Stimulated activated CD8-positive, alpha-beta memory T cell treated with anti-CD3 and anti-CD28 coated beads, Interleukin-4, amount 100 ng/mL, for 4 hours (primary cell): ENCODE measurements around the gene DDX41.
"Not testable (repeated sequence)": the region's sequence is repeated elsewhere in the genome, so short reads cannot be mapped to it uniquely, and the experiment has no call there.

ENCODE experiments used
- DNase-seq, 2 donors: peaks; one replicate each; pipeline ENCODE4 v3.0.0-alpha.2; 2020; ENCODE audit warnings: low read depth in 2 of 2, low spot score in 1 of 2

The DDX41 gene

DNA sequence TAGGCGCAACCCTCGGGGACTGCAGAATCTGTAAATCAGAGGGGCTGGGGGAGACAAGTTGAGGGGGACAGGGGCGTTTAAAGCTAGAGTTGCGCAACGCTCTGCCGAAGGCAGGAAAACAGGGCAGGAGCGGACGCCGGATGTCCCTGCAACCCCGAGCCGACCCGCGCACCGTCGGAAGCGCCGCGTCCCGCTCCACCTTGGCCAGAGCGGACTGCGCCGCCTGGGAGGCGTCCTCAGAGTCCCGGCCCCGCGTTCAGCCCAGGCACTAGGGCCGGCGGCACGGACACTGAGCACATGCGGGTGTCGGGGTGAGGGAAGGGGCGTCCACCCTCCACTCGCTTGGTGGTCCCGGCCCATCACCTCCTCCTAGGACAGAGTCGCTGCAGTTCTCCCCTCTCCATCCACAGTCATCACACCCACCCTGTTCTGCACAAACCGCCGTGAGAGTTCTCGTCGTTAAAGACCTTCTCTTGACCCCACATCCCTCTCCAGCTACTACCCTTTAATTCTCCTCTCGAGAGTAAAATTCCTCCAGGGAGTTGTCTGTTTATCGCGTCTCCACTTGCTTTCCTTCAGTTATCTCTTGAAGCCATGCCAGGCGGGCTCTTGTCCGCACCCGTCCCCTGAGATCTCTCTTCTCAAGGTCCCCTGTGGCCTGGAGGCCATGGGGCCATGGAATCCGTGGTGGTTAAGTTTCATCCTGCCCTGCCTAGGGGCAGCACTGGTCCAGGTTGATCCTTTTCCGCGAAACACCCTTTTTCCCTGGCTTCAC lies 18.6 kb downstream of the DDX41 start:
- no peak for DNase-seq

DNA sequence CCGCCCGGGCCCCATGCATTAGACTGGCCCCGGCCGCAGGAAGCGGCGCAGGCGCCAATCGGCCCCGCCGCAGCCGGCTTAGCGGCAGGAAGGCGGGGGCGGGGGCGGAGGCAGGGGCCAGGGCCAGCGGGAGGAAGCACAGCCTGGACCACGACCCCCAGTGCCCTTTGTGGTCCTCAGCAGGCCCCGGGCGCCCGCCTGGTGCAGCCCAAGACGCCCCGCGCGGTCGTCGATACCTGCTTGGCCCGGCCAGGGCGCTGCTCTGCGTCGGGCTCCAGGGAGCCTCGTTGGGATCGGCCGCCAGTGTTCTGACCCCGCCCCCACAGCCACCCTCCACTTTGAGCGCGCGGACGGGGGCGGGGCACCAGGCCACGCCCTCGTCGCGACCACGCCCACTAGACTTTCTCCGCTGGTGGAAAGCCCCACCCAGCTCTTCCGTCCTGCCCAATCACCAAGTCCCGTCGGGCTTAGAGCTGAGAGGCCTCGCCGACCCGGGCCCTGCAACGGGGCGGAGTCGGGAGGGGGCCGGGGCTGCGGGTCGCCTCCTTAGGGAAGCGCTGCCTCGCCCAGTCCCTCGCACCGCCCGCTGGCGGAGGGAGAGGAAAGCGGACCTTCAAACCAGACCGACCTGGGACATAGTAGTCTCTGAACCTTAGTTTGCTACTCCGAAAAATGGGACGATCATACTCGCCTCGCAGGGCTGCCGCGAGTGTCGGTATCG lies 19.3 kb downstream of the DDX41 start, which contains the start of gene PDLIM7:
Gene PDLIM7 (minus strand): TSS at position 313 of the 721 bp plus-strand sequence. CDS start 1,092 bp downstream, outside the sequence.
- DNase-seq, result peak; percentile 74 to 85

DNA sequence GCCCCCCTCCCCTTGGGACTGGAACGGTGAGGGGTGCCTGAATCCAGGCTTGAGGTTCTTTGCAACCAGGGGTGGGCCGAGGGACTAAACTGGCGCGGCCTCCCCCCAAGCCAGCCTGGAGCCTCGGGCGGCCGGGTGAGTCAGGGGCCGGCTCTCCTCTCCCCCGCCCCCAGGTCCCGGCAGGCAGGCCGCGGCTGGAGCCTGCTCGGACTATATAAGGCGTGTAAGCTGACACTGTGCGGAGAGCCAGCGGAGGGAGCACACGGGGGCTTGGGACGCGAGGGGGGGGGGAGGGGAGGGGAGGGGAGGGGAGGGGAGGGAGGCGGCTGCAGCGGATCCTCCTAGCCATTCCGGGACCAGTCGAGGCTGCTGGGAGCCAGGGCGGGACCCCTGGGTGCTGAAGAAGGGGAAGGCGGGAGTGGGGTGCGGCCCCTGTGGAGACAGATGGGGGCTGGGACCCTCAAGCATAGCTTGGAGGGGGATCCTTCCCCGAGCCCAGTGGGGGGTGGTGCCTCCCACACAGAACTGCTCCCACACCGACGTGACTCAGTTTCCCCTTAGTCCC lies 20.0 kb downstream of the DDX41 start:
- no peak for DNase-seq

DNA sequence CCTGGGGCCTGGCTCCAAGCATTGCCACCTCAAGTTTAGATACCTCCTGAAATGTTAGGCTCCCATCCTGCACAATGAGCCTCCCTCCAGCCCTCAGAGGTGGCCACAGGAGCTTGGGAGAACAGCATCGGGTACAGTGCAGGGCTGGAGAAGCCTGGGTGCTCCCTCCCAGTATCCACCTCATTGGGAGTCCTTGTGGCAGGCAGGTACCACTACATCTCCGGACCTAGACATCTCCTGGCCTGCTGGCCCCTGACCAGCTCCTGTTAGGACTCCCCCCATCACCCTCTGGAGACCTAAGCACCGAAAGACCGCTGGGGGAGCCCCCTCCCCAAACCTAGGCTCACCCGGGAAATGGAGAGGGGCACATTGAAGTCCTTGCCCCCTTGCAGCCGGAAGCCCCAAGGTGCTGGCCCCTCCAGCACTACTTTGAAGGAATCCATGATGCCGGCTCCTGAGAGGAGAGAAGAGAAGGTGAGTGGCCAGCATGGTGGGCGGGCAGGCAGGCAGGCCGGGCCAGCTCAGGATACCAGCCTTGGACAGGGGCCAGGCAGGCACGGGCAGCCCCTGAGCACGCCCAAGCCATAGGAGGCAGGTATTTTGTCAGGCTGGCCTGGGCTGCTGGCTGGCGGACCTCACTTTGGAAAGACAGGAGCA lies 20.6 kb downstream of the DDX41 start:
- no peak for DNase-seq

DNA sequence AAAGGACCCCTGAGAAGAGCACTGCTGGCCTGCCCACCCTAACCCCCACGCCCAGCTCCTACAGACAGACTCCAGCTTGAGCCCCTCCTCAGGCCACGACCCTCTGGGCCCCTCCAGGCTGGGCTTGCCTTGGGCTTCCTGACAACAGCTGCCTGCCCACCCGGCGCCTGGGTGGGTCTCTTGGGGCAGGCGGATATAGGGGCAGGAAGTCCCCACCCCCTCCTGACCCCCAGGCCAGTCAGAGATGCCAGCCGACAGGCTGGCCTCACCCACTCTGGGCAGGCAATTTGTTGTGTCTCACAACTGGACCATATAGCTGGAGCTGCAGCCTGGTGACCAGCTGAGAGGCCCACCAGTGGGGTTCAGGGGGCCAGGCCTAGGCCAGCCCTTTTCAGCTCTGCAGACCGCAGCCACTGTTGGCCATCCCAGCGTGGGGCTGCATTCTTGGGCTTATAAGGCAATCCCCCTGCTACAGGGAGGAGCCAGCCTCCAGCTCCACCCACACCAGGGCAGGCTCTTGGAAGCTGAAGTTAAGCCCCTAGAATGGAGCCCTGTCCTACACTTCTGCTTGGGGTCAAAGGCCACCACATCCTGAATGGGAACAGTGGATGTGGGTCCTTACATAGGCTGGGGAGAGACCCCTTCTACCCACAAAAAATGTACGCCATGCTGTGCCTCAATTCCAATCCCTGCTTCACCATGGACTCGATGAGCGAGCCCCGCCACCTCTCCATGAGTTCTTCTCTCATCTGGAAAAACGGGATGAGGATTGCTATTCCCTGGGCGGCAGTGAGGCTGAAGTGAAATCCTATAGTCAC lies 21.3 kb downstream of the DDX41 start:
- no peak for DNase-seq

DNA sequence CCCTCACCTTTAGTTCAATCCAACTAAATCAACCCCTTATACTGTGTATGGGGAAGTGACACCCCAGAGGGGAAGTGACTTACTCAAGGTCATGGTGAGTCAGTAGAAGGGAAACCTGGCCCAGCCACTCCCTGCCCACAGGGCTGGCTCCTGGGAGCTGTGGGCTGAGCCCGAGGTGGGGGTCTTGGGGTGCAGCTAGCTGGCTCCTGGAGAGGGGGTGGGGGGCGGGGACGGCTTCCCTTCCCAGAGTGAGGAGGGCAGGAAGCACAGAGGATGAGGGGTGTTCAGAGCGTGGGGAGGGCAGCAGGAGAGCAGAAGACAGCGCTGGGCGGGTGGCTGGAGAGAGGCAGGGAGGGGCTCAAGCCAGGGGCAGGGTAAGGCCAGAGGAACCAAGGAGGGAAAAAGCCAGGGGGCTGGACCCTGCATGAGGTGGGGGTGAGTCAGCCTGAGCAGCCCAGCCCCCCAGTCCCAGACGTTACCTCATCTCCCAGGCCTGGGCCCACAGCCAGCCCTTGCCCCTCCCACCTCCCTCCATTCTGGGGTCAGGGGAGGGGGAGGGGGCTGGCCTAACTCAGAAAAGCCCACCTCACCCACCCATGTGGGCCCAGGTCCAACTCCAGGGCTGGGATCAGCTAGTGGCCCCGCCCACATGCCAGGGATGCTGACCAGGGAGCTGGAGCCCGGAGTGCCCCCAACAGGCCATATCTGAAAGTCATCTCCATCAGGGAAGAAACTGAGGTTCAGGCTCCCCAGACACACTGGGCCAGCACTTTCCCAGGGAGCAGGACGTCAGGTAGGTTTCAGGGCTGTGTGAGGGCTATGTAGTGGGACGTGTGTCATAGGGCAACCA lies 22.2 kb downstream of the DDX41 start:
- DNase-seq, result no peak

DNA sequence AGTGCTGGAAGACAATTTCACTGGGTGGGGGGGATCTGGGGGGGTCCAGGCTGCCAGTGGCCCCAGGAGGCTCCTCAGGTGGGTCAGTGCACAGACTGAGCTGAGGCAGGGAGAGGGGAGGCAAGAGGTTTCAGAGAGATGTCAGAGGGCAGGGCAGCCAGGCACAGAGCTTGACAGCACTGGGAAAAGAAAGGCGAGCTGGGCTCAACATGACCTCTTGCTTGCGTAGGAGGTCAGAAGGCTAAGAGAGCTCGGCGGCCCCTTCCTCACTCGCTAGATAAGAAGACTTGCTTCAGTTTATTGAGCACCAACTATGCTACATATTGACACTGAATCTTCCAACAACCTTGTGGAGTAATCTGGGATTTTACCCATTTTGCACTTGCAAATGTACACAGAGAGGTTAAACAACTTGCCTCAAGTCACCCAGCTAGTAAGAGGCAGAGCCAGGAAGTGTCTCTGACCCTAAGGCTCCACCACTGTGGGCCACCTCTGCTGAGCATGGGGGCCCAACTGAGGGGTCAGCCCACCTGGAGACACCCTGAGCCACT lies 22.9 kb downstream of the DDX41 start:
- no peak for DNase-seq

DNA sequence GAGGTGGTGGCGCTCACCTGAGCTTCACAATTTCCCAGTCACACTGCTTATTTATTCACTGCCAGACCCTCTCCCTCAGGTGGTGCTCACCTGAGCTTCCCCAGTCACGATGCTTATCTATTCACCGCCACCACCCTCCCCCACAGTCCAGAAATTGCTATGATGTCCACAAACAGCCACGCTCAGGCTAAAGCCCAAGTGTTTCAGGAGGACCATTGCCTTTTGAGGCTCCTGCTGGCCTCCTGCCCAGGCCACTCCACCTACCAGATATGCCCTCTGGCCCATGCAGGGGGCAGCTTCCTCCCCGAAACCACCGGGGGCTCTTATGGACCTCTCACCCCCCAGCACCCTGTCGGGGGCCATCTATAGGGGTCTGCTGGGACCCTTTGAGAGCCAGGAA lies 23.9 kb downstream of the DDX41 start:
- no peak for DNase-seq

DNA sequence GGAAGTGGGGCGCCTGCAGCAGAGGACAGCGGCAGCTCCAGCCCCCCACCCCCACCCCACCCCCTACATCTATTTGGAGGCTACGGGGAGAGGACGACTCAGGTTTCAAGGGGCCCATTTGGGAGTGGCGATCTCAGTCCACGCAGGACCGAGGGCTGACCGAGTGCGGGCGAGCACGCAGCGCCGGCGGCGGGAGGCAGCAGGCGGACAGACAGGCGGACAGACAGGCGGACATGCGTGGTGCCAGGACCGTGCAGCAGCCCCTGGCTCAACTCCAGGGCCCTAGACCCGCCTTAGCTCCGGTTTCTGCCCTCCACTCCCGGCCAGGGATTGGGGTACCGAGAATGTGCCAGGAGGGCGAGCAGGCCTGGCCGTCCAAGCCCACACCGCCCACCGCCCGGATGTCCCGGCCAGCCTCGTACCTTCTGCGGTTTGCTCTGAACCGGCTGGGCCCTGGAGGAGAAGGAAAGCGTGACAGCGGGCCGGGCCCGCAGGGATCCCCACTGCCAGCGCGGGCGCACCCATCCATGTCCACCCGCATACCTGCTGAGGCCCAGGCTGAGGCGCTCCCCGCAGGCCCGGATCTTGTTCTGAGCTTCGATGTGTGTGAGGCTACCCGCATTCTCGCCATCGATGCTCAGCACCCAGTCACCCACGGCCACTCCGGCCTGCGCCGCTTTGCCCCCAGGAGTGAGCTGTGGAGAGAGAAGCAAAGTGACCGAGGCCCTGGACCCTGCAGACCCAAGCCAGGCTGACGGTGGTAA lies 24.6 kb downstream of the DDX41 start:
- DNase-seq, result no peak

DNA sequence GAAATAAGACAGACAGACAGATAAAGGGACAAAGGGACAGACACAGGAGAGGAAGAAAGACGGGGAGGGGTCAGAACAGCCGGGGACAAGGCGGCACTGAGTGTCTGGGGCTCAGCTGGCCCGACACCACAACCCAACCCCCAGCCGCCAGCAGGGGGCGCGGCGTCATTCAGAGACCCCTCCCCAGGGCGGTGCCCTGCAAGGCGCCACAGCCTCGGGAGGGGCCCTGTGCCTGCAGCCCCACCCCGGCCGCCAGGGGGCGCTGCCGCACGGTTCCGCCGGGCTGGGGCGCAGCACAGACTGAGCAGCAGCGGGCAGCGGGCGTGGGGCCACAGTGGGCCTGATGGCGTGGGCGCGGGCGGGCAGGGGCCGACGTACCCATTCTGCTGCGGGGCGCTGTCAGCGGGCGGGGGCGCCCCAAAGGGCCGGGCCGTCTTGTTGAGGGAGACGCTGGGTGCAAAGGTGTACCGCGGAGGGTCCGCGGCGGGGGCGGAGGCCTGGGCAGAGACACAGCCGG lies 25.3 kb downstream of the DDX41 start:
- no peak for DNase-seq

DNA sequence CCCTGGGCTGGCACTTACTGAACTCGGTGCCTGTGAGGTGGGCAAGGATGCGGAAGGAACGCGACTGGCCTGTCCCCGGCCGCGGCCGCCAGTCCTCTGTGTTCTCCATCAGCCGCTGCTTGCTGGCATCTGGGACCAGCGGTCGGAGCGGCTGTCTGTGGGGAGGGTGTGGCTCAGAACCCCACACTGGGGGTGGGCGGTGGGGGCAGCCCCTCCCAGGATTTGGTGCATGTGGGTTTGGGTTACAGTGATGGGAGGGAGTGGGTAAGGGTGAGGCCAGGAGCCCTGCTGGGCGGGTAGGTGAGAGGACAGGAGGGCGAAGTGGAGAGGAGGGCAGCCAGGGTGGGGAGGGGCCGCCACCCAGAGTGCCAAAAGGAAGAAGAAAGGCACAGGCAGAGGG lies 25.8 kb downstream of the DDX41 start:
- no peak for DNase-seq

DNA sequence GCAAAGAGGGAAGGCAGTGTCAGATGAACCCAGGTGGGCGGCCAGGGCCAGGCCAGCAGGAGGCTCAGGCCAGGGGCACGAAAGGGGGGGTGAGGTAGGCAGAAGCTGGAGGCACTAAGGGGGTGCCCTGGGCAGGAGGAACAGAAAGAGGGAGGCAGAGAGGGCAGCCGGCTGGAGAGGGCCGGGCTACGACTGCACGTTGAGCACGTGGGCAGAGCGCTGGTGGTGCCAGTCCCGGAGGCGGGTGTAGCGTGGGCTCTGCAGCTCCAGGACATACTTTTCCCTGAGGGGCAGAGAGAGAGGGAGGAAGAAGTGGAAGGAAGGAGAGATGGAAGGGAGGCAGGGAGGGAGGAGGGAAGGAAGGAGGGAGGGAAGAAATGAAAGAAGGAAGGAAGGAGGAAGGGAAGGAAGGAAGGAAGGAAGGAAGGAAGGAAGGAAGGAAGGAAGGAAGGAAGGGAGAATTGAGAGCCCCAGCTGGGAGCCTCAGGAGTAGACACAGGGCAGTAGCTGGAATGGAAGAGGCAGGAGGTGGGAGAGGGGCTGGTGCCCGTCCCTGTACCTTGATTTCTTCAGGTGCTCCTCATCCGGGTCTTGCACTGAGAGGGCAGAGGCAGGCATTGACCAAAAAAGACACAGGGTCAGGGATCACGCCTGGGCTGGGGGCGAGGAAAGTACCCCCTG lies 26.3 kb downstream of the DDX41 start:
- DNase-seq, result no peak

DNA sequence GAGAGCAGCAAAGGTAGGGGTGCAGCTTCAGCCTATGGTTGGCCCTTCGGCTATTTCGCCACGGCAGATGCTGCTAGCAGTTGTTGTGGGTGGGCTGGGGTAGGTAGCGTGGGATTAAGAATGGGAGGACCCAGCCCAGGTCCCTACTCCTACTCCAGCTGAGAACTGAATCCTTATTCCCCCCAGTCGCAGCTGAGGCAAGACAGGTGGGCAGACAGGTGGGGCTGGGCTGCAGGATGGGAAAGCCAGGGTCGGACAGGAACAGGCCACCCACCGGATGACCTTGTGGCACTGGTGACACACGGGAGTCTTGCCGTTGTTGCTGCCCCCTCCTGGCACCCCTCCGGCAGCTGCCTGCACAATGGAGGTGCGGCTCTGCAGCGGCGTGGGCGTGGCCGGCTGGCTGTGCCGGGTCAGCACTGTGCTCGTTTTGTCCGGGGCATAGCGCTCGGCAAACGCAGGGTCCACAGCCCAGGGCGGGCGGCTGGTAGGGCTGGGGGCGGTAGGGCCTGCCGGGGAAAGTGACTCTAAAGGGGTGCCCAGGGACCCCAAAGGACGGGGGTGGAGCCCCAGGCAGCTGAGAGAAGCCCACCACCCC lies 27.5 kb downstream of the DDX41 start:
- DNase-seq, result no peak

DNA sequence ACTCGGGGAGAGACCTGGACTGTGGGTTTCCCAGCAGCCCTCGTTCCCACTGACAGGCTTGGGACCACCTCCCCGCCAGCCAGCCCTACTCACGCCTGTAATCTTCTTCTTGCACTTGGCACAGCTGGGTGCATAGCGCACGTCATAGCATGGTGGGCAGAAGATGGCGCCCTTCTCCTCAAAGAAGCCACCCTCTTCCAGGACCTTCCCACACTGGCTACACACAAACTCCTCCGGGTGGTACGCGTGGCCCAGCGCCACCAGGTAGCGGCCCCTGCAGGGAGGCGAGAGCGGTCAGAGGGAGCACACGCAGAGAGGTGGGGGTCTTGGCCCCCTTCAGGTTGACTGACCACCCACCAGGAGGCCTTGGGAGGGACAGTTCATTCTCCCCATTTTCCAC lies 28.8 kb downstream of the DDX41 start:
- no peak for DNase-seq

DNA sequence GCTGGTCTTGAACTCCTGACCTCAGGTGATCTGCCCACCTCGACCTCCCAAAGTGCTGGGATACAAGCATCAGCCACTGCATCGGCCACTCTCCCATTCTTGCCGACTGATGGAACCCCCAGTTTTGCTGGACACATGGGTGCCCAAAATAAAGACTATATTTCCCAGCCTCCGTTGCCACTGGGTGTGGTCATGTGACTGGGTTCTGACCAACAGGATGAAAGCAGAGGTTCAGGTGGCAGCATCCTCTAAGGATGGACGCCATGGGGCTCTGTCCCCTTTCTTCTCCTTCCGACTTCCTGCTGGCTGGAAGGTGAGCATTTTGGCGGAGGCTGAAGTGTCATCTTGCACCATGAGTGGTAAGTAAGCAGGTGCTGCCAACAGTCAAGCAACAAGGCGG lies 29.6 kb downstream of the DDX41 start:
- no peak for DNase-seq

DNA sequence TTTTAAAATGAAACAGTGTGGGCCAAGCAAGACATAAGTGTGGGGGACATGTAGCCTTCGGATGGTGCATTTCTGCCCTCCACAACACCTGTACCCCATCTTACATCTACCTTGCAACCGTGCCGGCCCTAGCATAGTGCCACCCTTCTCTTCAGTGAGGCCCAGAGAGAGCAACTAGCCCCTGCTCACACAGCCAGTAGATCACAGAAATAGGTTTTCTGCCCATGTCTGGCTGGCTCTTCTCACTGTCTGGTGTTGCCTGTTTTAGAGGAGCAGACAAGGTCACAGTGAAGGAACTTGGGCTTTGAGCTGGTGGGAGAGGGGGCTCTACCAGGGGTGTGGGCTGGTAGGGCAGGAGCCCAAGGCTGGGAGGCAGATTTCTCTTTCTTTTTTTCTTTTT lies 30.5 kb downstream of the DDX41 start:
- no peak for DNase-seq

DNA sequence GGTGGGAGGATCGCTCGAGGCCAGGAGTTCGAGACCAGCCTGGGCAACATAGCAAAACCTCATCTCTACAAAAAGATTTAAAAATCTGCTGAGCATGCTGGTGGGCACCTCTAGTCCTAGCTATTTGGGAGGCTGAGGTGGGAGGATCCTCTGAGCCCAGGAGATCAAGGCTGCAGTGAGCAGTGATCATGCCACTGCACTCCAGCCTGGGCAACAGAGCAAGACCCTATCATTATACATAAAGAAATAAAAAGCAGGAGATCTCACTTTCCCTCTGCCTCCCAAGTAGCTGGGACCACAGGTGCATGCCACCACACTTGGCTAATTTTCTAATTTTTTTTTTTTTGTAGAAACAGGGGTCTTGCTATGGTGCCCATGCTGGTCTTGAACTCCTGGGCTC lies 31.0 kb downstream of the DDX41 start:
- not testable (repeated sequence) for DNase-seq
